Stimulated activated CD8-positive, alpha-beta memory T cell treated with anti-CD3 and anti-CD28 coated beads, Interleukin-7, amount 100 ng/mL, for 48 hours (primary cell): ENCODE measurements around the gene SVIL.
"Not testable (repeated sequence)": the region's sequence is repeated elsewhere in the genome, so short reads cannot be mapped to it uniquely, and the experiment has no call there.

Experiments used
- DNase-seq, 2 donors: peaks; one replicate each; pipeline ENCODE4 v3.0.0-alpha.2; 2020; ENCODE audit warnings: low read depth in 1 of 2; ENCODE audit errors: extremely low read depth in 1 of 2

Gene SVIL

DNA sequence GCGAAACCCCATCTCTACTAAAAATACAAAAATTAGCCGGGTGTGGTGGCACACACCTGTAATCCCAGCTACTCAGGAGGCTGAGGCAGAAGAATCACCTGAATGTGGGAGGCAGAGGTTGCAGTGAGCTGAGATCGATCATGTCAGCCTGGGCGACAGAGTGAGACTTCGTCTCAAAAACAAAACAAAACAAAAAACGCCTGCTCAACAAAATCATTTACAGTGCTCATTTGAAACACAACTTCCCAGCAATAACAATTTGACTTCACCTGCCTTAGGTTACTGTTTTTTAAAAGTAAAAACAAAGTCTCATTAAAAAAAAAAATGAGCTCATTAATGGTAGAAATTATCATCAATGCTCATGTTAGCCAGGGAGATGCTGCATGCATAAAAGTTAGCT, 10.4 kb downstream of the SVIL start:
- not testable (repeated sequence) for DNase-seq

DNA sequence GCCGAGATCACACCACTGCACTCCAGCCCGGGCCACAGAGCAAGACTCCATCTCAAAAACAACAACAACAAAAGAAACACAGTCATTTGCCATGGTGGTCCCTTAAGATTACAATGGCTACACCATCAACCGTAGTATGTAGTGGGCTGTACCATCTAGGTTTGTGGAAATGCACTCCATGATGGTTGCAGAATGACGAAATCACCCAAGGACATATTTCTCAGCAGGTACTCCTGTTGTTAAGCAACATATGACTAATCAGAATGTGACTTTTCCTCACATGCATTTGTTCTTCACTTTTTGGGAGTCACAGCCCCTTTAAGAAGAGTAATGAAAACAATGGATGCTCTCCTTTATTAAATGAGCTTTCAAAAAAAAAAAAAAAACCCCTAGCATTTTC, 11.0 kb downstream of the SVIL start:
- no peak for DNase-seq

DNA sequence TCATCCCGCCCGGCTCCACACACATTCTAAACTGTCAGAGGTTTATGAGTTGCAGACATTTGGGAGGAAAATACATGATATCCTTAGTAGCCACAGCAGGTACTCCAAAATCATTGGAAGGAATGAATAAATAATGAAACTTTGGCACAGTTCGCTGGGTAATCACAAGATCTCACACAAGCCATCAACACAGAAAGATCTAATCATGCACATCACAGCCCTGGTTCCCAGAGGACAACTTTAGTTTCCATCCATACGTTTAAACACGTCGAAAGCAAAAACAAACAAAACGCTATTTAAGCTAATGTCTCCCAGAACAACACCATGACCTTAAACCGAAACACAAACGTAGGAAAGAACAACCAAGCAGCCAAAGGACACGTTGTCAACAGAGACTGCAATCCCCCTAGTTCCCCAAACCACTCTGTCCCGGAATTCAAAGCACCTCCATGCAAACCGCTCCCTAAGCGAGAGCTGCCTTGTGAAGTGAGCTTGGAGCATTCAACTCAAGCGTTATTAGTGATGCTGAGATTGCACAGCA, 12.3 kb downstream of the SVIL start:
- no peak for DNase-seq

DNA sequence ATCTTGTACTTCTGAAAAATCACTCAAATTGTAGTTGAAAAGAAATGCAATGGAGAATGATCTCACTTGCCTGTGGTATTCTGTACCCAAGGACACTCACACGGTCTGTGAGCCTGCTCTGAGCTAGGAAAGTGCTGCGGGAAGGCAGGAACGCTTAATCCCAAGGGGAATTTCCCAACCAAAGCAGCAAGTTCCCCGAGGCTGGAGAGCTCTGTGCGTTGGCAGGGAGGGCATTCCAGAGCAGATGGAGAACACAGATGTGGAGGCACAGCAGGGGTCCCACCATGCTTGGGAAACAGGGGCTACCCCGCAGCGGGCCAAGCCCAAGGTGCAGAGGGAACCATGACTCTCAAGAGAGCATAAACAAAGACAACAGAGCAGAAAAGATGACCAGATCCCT, 13.6 kb downstream of the SVIL start:
- DNase-seq, result no peak

DNA sequence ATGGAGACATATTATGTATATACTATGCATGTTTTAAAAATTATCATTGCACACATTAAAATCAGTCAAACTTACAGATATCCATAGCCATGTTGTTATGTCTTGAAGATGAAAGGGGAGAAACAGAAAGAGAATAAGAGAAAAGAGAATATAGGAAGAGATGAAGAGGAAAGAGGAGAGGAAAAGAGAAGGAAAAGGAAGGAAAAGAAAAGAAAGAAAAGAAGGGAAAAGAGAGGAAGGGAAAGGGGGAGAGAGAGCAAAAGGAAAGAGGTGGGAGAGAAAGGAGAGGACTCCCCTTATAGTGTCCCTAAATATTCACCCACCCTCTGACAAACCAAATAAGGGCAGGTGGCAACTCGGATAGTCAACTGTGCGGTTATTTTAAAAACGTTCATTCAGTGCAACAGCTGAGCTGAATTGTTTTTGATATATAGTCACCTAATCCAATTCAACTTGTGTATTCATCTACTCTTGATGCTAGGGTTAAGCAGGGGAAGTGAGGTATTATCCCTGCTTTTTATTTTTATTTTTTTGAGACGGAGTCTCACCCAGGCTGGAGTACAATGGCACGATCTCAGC, 14.6 kb downstream of the SVIL start:
- DNase-seq, result no peak

- DNase-seq, result no peak
Observed at GRCh38 chr10:29619241-29619669, 15.5 kb downstream of the SVIL start.

GRCh38 chr10:29618341-29619171, 16.2 kb downstream of the SVIL start:
- no peak for DNase-seq

DNA sequence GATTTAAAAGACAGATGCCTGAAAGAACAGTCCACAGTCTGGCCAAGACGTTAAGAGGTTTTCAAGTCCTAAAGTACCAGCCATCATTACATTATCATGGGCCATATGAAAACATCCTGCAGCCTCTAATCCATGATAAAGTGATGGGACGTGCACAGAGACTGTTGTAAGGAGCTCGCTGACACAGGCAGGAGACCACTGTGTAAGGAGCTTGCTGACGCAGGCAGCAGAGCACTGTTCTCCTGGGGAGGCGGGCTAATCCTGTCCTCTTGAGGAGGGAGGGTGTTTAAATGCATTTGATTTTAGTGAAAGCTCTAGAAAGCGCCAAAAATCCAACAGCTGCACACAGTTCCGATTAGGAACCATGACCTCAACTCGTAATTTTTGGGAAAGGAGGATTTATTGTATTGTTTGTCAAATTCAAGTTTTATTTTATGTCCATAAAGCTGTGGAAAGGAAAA, 16.9 kb downstream of the SVIL start:
- DNase-seq, result no peak

DNA sequence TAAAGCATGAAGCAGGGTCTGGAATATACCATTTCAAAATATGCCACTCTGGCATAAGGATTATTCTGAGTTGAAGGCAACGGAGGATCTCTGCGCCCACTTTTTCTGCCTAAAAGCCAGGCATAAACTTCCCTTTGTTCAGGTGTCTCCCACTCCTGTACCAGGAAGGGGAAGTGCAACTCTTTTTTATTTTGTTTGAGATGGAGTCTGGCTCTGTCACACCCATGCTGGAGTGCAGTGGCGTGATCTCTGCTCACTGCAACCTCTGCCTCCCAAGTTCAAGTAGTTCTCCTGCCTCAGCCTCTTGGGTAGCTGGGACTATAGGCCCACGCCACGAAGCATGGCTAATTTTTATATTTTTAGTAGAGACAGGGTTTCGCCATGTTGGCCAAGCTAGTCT, 18.2 kb downstream of the SVIL start:
- no peak for DNase-seq

- DNase-seq, result no peak
Observed at GRCh38 chr10:29615195-29615594, 19.6 kb downstream of the SVIL start.

DNA sequence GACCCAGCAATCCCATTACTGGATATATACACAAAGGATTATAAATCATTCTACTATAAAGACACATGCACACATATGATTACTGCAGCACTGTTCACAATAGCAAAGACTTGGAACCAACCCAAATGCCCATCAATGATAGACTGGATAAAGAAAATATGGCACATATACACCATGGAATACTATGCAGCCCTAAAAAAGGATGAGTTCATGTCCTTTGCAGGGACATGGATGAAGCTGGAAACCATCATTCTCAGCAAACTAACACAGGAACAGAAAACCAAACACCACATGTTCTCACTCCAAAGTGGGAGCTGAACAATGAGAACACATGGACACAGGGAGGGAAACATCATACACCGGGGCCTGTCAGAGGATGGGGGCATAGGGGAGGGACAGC, 20.5 kb downstream of the SVIL start:
- DNase-seq, result not testable (repeated sequence)

- DNase-seq, result no peak
Observed at GRCh38 chr10:29613791-29614190, 21.0 kb downstream of the SVIL start.

- no peak for DNase-seq
Observed at GRCh38 chr10:29613196-29613595, 21.6 kb downstream of the SVIL start.

DNA sequence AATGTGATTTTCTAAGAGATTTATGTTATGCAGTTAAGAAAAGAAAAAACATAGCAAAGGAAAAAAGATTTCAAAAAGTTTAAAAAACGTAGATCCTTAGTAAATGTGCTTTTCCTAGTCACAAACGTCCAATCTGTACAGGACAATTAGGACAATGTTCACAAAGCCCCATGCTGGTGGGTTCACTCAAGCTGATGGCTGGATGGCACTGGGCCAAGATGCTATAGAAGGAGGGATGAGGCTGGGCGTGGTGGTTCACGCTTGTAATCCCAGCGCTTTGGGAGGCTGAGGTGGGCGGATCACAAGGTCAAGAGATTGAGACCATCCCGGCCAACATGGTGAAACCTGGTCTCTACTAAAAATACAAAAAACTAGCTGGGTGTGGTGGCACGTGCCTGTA, 22.1 kb downstream of the SVIL start:
- DNase-seq, result no peak

GRCh38 chr10:29611781-29612381, 22.9 kb downstream of the SVIL start:
- no peak for DNase-seq

- DNase-seq, result no peak
Observed at GRCh38 chr10:29610876-29611647, 23.7 kb downstream of the SVIL start.

GRCh38 chr10:29610331-29610730, 24.4 kb downstream of the SVIL start:
- not testable (repeated sequence) for DNase-seq

- DNase-seq, result no peak
Observed at GRCh38 chr10:29609696-29610095, 25.1 kb downstream of the SVIL start.

- no peak for DNase-seq
Observed at GRCh38 chr10:29608476-29609301, 26.1 kb downstream of the SVIL start.

DNA sequence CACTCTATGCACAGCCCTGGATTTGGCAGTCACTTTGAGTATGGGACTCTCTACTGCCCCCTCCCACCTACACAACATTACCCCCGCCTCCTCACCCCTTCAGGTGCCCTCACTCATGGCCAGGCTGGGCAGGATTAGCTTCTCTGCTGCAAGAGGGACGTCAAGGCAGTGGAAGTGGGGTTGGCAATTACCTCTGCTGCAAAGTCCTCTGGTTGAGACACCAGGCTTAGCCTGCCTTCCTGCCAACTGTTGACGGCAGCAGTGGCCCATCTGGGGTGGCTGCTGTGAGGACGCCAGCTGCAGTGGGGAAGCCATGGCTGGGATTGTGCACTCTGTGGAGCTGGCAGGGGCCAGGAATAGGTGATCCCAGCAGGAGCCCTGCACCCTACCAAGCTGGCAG, 26.7 kb downstream of the SVIL start:
- DNase-seq, result no peak
